Activated CD8-positive, alpha-beta memory T cell treated with anti-CD3 and anti-CD28 coated beads, Interleukin-2, amount 10 ng/mL, durations not matched to agents 7 days and 5 days (primary cell): ENCODE results near the gene FCER2. TPM values are rescaled to one million over a fixed set of nuclear protein-coding genes. Genes with fewer than 3 reads are reported as not detected.
A peak's percentile ranks its signal among the peaks of the same experiment; 100 is the strongest.

ENCODE experiments used
- ATAC-seq: fragments of 150-1000 bp; cut with Tn5 transposase; one replicate; pipeline ENCODE4 v1.10.0; 2021; ENCODE audit warnings: moderate library complexity
- CTCF ChIA-PET: fragments of 350-600 bp; sonication (Branson Sonifier 250); formaldehyde crosslinking; loops from one replicate; lab custom pipeline; 2021; ENCODE audit warnings: antibody characterized with exemption; lab: Charles Lee
- DNase-seq: peaks from one replicate; pipeline ENCODE4 v3.0.0-alpha.2; 2020
- H3K27ac Mint-ChIP-seq: one replicate; pipeline ENCODE4 v1.8.0; 2021; ENCODE audit warnings: mild to moderate bottlenecking, mixed read lengths
- H3K27me3 Mint-ChIP-seq: one replicate; pipeline ENCODE4 v1.8.0; 2021; ENCODE audit warnings: mixed read lengths
- H3K36me3 Mint-ChIP-seq: one replicate; pipeline ENCODE4 v1.8.0; 2021; ENCODE audit warnings: mild to moderate bottlenecking, mixed read lengths
- H3K4me1 Mint-ChIP-seq: one replicate; pipeline ENCODE4 v1.8.0; 2021; ENCODE audit warnings: mixed read lengths
- H3K4me3 Mint-ChIP-seq: one replicate; pipeline ENCODE4 v1.8.0; 2021; ENCODE audit warnings: mild to moderate bottlenecking, moderate library complexity, mixed read lengths
- H3K9me3 Mint-ChIP-seq: one replicate; pipeline ENCODE4 v1.8.0; 2022; ENCODE audit warnings: low read depth, mixed read lengths
- total RNA-seq, 2 experiments: library from RNA; stranded (reverse); gene quantifications; one replicate each; pipeline ENCODE4 v1.2.3, GENCODE V29; 2021

FCER2 gene
- total RNA-seq, 2 experiments from 2014 or later = 0.23 TPM; not detected in 1

- CTCF ChIA-PET = no interaction called here
Observed at GRCh38 chr19:7687177-7687576, 14.8 kb downstream of the FCER2 start.

GRCh38 chr19:7685546-7686445 lies 16.1 kb downstream of the FCER2 start:
- peaks cover 12% of the 10 kb centered on the region for H3K36me3 Mint-ChIP-seq
- no peak for DNase-seq
- no peaks in the 10 kb centered on the region for H3K9me3 Mint-ChIP-seq
- peaks cover 8% of the 10 kb centered on the region for H3K4me1 Mint-ChIP-seq
- no peak for ATAC-seq
- no peak overlapping the region for H3K4me3 Mint-ChIP-seq
- no peak overlapping the region for H3K27ac Mint-ChIP-seq
- CTCF ChIA-PET = interaction anchor here (1.5 kb wide), 1 partner anchor 114 kb away, joined by 5 read pairs; no protein-coding TSS in a partner anchor
- no peaks in the 10 kb centered on the region for H3K27me3 Mint-ChIP-seq

More at GRCh38 chr19:7687177-7687576, 14.8 kb downstream of the FCER2 start:
- no peaks in the 10 kb centered on the region for H3K9me3 Mint-ChIP-seq
- H3K27me3 Mint-ChIP-seq = no peaks in the 10 kb centered on the region
- H3K36me3 Mint-ChIP-seq = peaks cover 10% of the 10 kb centered on the region
- ATAC-seq (no peak), DNase-seq (no peak)
- peaks cover 3% of the 10 kb centered on the region for H3K4me1 Mint-ChIP-seq
- H3K27ac Mint-ChIP-seq = no peak overlapping the region
- H3K4me3 Mint-ChIP-seq = no peak overlapping the region

- Mint-ChIP-seq H3K27me3 (peaks cover 13% of the 10 kb centered on the region), H3K27ac (peak overlapping the region; percentile 88), H3K36me3 (peaks cover 12% of the 10 kb centered on the region), H3K4me1 (peaks cover 23% of the 10 kb centered on the region), H3K4me3 (peak overlapping the region; percentile 83), H3K9me3 (no peaks in the 10 kb centered on the region)
- CTCF ChIA-PET = no interaction called here
- no peak for DNase-seq
- ATAC-seq = no peak
Observed at GRCh38 chr19:7682175-7682855, 19.6 kb downstream of the FCER2 start.

- peak overlapping the region; percentile 88 for H3K27ac Mint-ChIP-seq
- peak; percentile 62 for ATAC-seq
- peaks cover 29% of the 10 kb centered on the region for H3K4me1 Mint-ChIP-seq
- no peaks in the 10 kb centered on the region for H3K9me3 Mint-ChIP-seq
- CTCF ChIA-PET = interaction anchor here (0.6 to 2.2 kb wide), 67 partner anchors 10 to 753 kb away, joined by 3 to 59 read pairs (median 4); partner anchors contain the start of genes ARHGEF18, CAMSAP3, CLEC4M and FCER2
- H3K36me3 Mint-ChIP-seq = peaks cover 12% of the 10 kb centered on the region
- peak overlapping the region; percentile 83 for H3K4me3 Mint-ChIP-seq
- peaks cover 19% of the 10 kb centered on the region for H3K27me3 Mint-ChIP-seq
- peak; percentile 91 for DNase-seq
Observed at GRCh38 chr19:7681340-7682174, 20.4 kb downstream of the FCER2 start.

- peak; percentile 88 for DNase-seq
- peaks cover 22% of the 10 kb centered on the region for H3K27me3 Mint-ChIP-seq
- ATAC-seq = peak; percentile 81
- CTCF ChIA-PET = interaction anchor here (0.6 to 2.2 kb wide), 66 partner anchors 9 to 581 kb away, joined by 3 to 59 read pairs (median 4); partner anchors contain the start of genes ARHGEF18, CAMSAP3, CLEC4M and FCER2
- H3K36me3 Mint-ChIP-seq = peaks cover 12% of the 10 kb centered on the region
- peak within 1 kb of the TSS; percentile 83 for H3K4me3 Mint-ChIP-seq
- H3K4me1 Mint-ChIP-seq = peaks cover 34% of the 10 kb centered on the region
- H3K9me3 Mint-ChIP-seq = no peaks in the 10 kb centered on the region
- H3K27ac Mint-ChIP-seq = peak within 1 kb of the TSS; percentile 88
Observed at GRCh38 chr19:7680606-7681339, 21.2 kb downstream of the FCER2 start, which contains the start of gene TRAPPC5. TSS of gene TRAPPC5 (plus strand) at chr19:7680833. CDS start at chr19:7682254, 1,421 bp downstream.

GRCh38 chr19:7679771-7680605 lies 21.9 kb downstream of the FCER2 start:
- Mint-ChIP-seq H3K36me3 (peaks cover 8% of the 10 kb centered on the region), H3K27me3 (peaks cover 24% of the 10 kb centered on the region), H3K27ac (no peak overlapping the region), H3K4me1 (peaks cover 35% of the 10 kb centered on the region), H3K4me3 (peak overlapping the region; percentile 83), H3K9me3 (no peaks in the 10 kb centered on the region)
- CTCF ChIA-PET = interaction anchor here (0.6 to 2.2 kb wide), 42 partner anchors 8 to 580 kb away, joined by 3 to 59 read pairs (median 5); partner anchors contain the start of genes ARHGEF18, CAMSAP3, CLEC4M and FCER2
- DNase-seq (no peak), ATAC-seq (no peak)

GRCh38 chr19:7678971-7679751 lies 22.8 kb downstream of the FCER2 start:
- peaks cover 39% of the 10 kb centered on the region for H3K4me1 Mint-ChIP-seq
- no peaks in the 10 kb centered on the region for H3K9me3 Mint-ChIP-seq
- peaks cover 27% of the 10 kb centered on the region for H3K27me3 Mint-ChIP-seq
- peak; percentile 75 for DNase-seq
- H3K36me3 Mint-ChIP-seq = peaks cover 8% of the 10 kb centered on the region
- CTCF ChIA-PET = interaction anchor here (1.8 kb wide), 1 partner anchor 26 kb away, joined by 8 read pairs; no protein-coding TSS in a partner anchor
- ATAC-seq = peak; percentile 35
- H3K27ac Mint-ChIP-seq = no peak overlapping the region
- peak overlapping the region; percentile 6 for H3K4me3 Mint-ChIP-seq

GRCh38 chr19:7677669-7678311 lies 24.1 kb downstream of the FCER2 start:
- no peak overlapping the region for H3K4me3 Mint-ChIP-seq
- no peak overlapping the region for H3K27ac Mint-ChIP-seq
- DNase-seq = no peak
- H3K27me3 Mint-ChIP-seq = peaks cover 33% of the 10 kb centered on the region
- H3K4me1 Mint-ChIP-seq = peaks cover 40% of the 10 kb centered on the region
- H3K36me3 Mint-ChIP-seq = peaks cover 6% of the 10 kb centered on the region
- CTCF ChIA-PET = interaction anchor here (1.0 to 1.8 kb wide), 4 partner anchors 19 to 122 kb away, joined by 3 to 8 read pairs (median 4); no protein-coding TSS in a partner anchor
- ATAC-seq = no peak
- no peaks in the 10 kb centered on the region for H3K9me3 Mint-ChIP-seq

GRCh38 chr19:7676854-7677253 lies 25.1 kb downstream of the FCER2 start, which contains the start of gene MCEMP1:
TSS of gene MCEMP1 (plus strand) at chr19:7677090. CDS start at chr19:7677121, 31 bp downstream.
- Mint-ChIP-seq H3K27ac (no peak within 1 kb of the TSS), H3K9me3 (no peaks in the 10 kb centered on the region), H3K36me3 (peaks cover 2% of the 10 kb centered on the region), H3K4me1 (peaks cover 35% of the 10 kb centered on the region), H3K27me3 (peaks cover 35% of the 10 kb centered on the region), H3K4me3 (no peak within 1 kb of the TSS)
- CTCF ChIA-PET = interaction anchor here (1.0 kb wide), 1 partner anchor 18 kb away, joined by 3 read pairs; no protein-coding TSS in a partner anchor
- DNase-seq = no peak
- no peak for ATAC-seq

- Mint-ChIP-seq H3K27ac (no peak overlapping the region), H3K4me3 (no peak overlapping the region), H3K4me1 (peaks cover 32% of the 10 kb centered on the region), H3K27me3 (peaks cover 38% of the 10 kb centered on the region), H3K9me3 (no peaks in the 10 kb centered on the region), H3K36me3 (no peaks in the 10 kb centered on the region)
- ATAC-seq (no peak), DNase-seq (no peak)
- CTCF ChIA-PET = interaction anchor here (1.0 kb wide), 1 partner anchor 123 kb away, joined by 4 read pairs; no protein-coding TSS in a partner anchor
Observed at GRCh38 chr19:7676376-7676775, 25.6 kb downstream of the FCER2 start.
